Cardiac muscle cell (in vitro differentiated cells and primary cell): ENCODE data around the gene CHPT1. TPM values are rescaled to one million over a fixed set of nuclear protein-coding genes. Genes with fewer than 3 reads are reported as not detected.

Experiments
- DNase-seq, 2 donors: peaks; one replicate each; pipeline versions ENCODE4 v3.0.0 to v3.0.0-alpha.2; 2010 to 2017; ENCODE audit warnings: low read depth in 1 of 2, low spot score in 1 of 2
- H3K27ac ChIP-seq: fragments of 200-600 bp; sonication (generic); 2 replicates; pipeline ENCODE4 v1.5.1; 2016
- H3K27me3 ChIP-seq: fragments of 200-600 bp; sonication (generic); 2 replicates; pipeline ENCODE4 v1.6.0; 2016; ENCODE audit warnings: control low read depth
- H3K36me3 ChIP-seq: fragments of 200-600 bp; sonication (generic); 2 replicates; pipeline ENCODE4 v1.5.1; 2016; ENCODE audit warnings: control low read depth
- H3K4me1 ChIP-seq: fragments of 200-600 bp; sonication (generic); 2 replicates; pipeline ENCODE4 v1.8.1; 2017; ENCODE audit warnings: low read depth, mild to moderate bottlenecking, mixed run types
- H3K4me3 ChIP-seq: fragments of 200-600 bp; sonication (generic); 2 replicates; pipeline ENCODE4 v1.5.1; 2016; ENCODE audit warnings: mild to moderate bottlenecking
- H3K9me3 ChIP-seq: fragments of 200-600 bp; sonication (generic); 2 replicates; pipeline ENCODE4 v1.5.1; 2017; ENCODE audit warnings: low read depth, mild to moderate bottlenecking, control low read depth
- CTCF ChIP-seq: IDR thresholded peaks from 2 replicates; pipeline ENCODE4 v1.5.1; 2012; ENCODE audit warnings: low read depth, mild to moderate bottlenecking, low read length
- polyA plus RNA-seq: library from polyadenylated mRNA; unstranded; fragments of >200 nt; fragmentation: Nextera tagmentation; extraction: Ambion mirVana; gene quantifications from 2 replicates; pipeline ENCODE4 v1.2.1, GENCODE V29; 2016
- total RNA-seq: library from RNA; depleted of rRNA; stranded (reverse); fragments of >200 nt; gene quantifications from 2 replicates; pipeline ENCODE4 v1.2.3, GENCODE V29; 2016

The CHPT1 gene
- total and polyA plus RNA-seq, 2 experiments from 2014 or later, result 13.7 to 44.4 TPM

DNA sequence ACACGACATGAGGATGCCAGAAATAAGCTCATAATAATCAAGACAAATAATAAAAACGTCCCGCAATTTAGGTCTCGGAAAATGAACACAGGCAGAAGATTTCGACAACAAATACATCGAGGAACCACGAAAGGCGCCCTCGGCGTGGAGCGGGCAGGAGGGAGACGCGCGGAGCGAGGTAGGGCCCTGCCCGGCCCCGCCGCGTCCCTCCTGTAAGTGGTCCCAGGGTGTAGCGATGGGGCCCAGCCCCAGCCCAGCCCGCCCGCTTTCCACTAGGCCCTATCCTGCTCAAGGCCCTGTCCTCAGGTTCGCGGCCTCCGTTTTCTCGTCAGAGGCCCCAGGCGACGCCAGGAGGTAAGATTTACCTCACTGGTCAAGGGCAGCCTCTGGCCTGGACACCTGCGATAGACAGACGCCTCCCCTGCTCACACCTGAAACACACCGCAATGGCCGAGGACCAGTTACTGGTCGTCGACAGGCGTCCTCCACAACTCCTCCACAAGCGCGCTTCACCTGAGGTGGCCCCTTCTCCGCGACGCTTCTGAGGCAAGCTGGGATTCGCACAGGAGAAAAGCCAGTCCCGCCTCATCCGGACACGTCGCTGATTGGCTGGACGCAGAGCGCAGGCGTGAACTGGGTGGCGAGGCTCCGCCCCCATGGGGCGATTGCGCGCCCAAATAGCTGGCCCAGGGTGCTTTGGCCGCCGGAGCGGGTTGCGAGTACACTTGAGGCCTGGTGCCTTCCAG, 41.7 kb downstream of the CHPT1 start, which contains the start of gene SYCP3:
TSS of gene SYCP3 (minus strand) at position 543 of the 746 bp plus-strand sequence. CDS start 1,527 bp downstream, outside the sequence.
- no peak for TF ChIP-seq CTCF
- H3K4me1 ChIP-seq, result no peaks in the 10 kb centered on the region
- no peaks in the 10 kb centered on the region for H3K27me3 ChIP-seq
- no peak for DNase-seq
- H3K36me3 ChIP-seq, result no peaks in the 10 kb centered on the region
- no peak within 1 kb of the TSS for H3K27ac ChIP-seq
- H3K9me3 ChIP-seq, result no peaks in the 10 kb centered on the region
- H3K4me3 ChIP-seq, result no peak within 1 kb of the TSS

DNA sequence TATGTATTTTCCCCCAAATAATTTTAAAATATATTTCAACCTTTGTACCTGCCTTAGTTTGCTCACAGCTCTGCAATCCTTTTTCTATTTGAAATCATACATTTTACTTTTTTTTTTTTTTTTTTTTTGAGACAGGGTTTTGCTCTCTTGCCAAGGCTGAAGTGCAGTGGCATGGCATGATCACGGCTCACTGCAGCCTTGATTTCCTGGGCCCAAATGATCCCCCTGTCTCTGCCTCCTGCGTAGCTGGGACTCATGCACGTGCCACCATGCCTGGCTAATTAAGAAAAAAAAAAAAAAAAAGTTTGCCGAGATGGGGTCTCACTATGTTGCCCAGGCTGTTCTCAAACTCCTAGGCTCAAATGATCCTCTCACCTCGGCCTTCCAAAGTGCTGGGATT, 43.1 kb downstream of the CHPT1 start:
- no peak overlapping the region for H3K27ac ChIP-seq
- H3K9me3 ChIP-seq, result no peaks in the 10 kb centered on the region
- no peak overlapping the region for H3K4me3 ChIP-seq
- no peak for DNase-seq
- H3K4me1 ChIP-seq, result no peaks in the 10 kb centered on the region
- TF ChIP-seq CTCF, result no peak
- no peaks in the 10 kb centered on the region for H3K27me3 ChIP-seq
- H3K36me3 ChIP-seq, result no peaks in the 10 kb centered on the region

DNA sequence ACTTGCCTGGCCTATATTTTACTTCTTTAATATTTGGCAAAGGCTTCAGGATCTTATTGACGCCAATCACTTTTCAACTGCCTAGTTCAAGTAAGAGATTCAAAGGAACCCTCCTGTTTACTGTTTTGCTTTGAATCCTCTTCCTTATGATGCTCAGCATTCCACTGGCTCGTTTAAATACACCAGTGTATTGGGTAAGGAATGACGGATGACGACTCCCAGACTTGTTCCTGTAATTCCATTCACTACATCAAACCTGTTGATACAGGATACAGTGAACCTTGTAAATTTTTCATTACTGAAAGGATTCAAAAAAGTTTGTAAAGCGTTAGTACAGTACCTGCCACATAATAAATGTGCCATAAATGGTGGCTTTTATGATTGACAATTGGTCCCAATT, 43.5 kb downstream of the CHPT1 start:
- Histone ChIP-seq H3K27ac (no peak overlapping the region), H3K4me3 (no peak overlapping the region), H3K9me3 (no peaks in the 10 kb centered on the region), H3K27me3 (no peaks in the 10 kb centered on the region), H3K4me1 (no peaks in the 10 kb centered on the region), H3K36me3 (peaks cover under 1% of the 10 kb centered on the region)
- TF ChIP-seq CTCF, result no peak
- no peak for DNase-seq

DNA sequence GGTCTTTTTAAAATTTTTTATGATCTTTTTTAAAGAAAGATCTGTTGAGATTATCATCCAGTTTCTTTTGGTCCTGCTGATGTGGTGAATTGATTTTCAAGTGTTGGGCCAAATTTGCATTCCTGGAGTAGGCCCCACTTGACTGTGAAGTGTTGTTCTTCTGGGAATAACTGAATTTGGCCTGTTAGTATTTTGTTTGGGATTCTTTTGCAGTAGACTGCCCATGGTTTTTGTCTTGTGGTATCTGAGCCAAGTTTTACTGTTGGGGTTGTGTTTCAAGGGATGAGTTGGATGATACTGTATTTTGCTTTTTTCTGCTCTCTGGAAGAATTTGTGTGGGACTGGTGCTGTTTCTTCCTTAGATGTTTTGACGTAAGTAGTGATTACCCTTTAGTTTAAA, 45.8 kb downstream of the CHPT1 start:
- Histone ChIP-seq H3K36me3 (peaks cover 3% of the 10 kb centered on the region), H3K4me1 (no peaks in the 10 kb centered on the region), H3K27me3 (no peaks in the 10 kb centered on the region), H3K4me3 (no peak overlapping the region), H3K9me3 (no peaks in the 10 kb centered on the region), H3K27ac (no peak overlapping the region)
- DNase-seq, result no peak
- TF ChIP-seq CTCF, result no peak

GRCh38 chr12:101743724-101744472, 46.5 kb downstream of the CHPT1 start:
- peaks cover 3% of the 10 kb centered on the region for H3K36me3 ChIP-seq
- no peaks in the 10 kb centered on the region for H3K27me3 ChIP-seq
- H3K27ac ChIP-seq, result no peak overlapping the region
- no peak for DNase-seq
- H3K9me3 ChIP-seq, result no peaks in the 10 kb centered on the region
- H3K4me1 ChIP-seq, result no peaks in the 10 kb centered on the region
- TF ChIP-seq CTCF, result no peak
- H3K4me3 ChIP-seq, result no peak overlapping the region
